Kasumi-1 (cell line): Measurements from ENCODE around the gene NAV2.

Experiments
- DNase-seq, 2 experiments: peaks; one replicate each; lab custom pipeline; 2025; lab: John Stamatoyannopoulos, UW

The NAV2 gene

GRCh38 chr11:19683862-19684491, 28.7 kb upstream of the NAV2 start:
- no peak for DNase-seq

- no peak for DNase-seq
These were observed 26.4 kb upstream of the NAV2 start for GRCh38 chr11:19686234-19686633.

GRCh38 chr11:19687392-19687791, 25.2 kb upstream of the NAV2 start:
- no peak for DNase-seq

- DNase-seq = no peak
These were observed 23.2 kb upstream of the NAV2 start for GRCh38 chr11:19689281-19690000.

- no peak for DNase-seq
These were observed 21.8 kb upstream of the NAV2 start for GRCh38 chr11:19690885-19691284.

GRCh38 chr11:19691815-19692500, 20.7 kb upstream of the NAV2 start:
- DNase-seq = no peak

GRCh38 chr11:19693146-19693545, 19.5 kb upstream of the NAV2 start:
- DNase-seq = no peak

GRCh38 chr11:19694796-19695345, 17.8 kb upstream of the NAV2 start:
- no peak for DNase-seq

- DNase-seq = no peak
These were observed 16.6 kb upstream of the NAV2 start for GRCh38 chr11:19696073-19696472.

- DNase-seq = no peak
These were observed 15.7 kb upstream of the NAV2 start for GRCh38 chr11:19696904-19697303.

GRCh38 chr11:19697721-19698121, 14.9 kb upstream of the NAV2 start:
- no peak for DNase-seq

- no peak for DNase-seq
These were observed 13.9 kb upstream of the NAV2 start for GRCh38 chr11:19698493-19699292.

- DNase-seq = no peak
These were observed 11.2 kb upstream of the NAV2 start for GRCh38 chr11:19701421-19701820.

- DNase-seq = no peak
These were observed 10.0 kb upstream of the NAV2 start for GRCh38 chr11:19702620-19703019.

GRCh38 chr11:19703211-19703610, 9.4 kb upstream of the NAV2 start:
- DNase-seq = no peak

- DNase-seq = no peak
These were observed 8.4 kb upstream of the NAV2 start for GRCh38 chr11:19704213-19704612.

- DNase-seq = no peak
These were observed 6.7 kb upstream of the NAV2 start for GRCh38 chr11:19705936-19706335.

GRCh38 chr11:19711911-19712280, 741 bp upstream of the NAV2 start:
- DNase-seq = no peak

- no peak for DNase-seq
These were observed 772 bp downstream of the NAV2 start for GRCh38 chr11:19713196-19714021.

- DNase-seq = no peak
These were observed 1.4 kb downstream of the NAV2 start for GRCh38 chr11:19714022-19714386.
